Brain microvascular endothelial cell (primary cell): ENCODE results near the gene ZNF549.

Source experiments
- DNase-seq: peaks from one replicate; pipeline ENCODE4 v3.0.0-alpha.2; 2020
- H3K27ac ChIP-seq: fragments of 250-450 bp; sonication (Bioruptor Pico); 2 replicates; pipeline ENCODE4 v1.5.1; 2020; ENCODE audit warnings: mild to moderate bottlenecking, moderate library complexity
- H3K27me3 ChIP-seq: fragments of 250-450 bp; sonication (Bioruptor Pico); replicated peaks from 2 replicates; pipeline ENCODE4 v1.5.1; 2020; ENCODE audit warnings: mild to moderate bottlenecking
- H3K36me3 ChIP-seq: fragments of 250-450 bp; sonication (Bioruptor Pico); replicated peaks from 2 replicates; pipeline ENCODE4 v1.5.1; 2020; ENCODE audit warnings: mild to moderate bottlenecking
- H3K4me3 ChIP-seq: 2 replicates; pipeline ENCODE4 v1.5.1; 2011; ENCODE audit warnings: low read depth, mild to moderate bottlenecking, control low read depth, low read length, moderate library complexity
- in situ Hi-C: cut with HindIII; loops from 2 replicates; pipeline ENCODE4 v1.10.0; 2017; ENCODE audit warnings: low sequenced_read_pairs, low pct_ligation_motif_present
- TF ChIP-seq, protein P1 (sequence below): IDR thresholded peaks from 2 replicates; pipeline ENCODE4 v1.5.1; 2011; ENCODE audit warnings: low read depth, mild to moderate bottlenecking, moderate library complexity, low read length, control low read depth, inconsistent platforms; ENCODE audit errors: missing control alignments

The ZNF549 gene

DNA sequence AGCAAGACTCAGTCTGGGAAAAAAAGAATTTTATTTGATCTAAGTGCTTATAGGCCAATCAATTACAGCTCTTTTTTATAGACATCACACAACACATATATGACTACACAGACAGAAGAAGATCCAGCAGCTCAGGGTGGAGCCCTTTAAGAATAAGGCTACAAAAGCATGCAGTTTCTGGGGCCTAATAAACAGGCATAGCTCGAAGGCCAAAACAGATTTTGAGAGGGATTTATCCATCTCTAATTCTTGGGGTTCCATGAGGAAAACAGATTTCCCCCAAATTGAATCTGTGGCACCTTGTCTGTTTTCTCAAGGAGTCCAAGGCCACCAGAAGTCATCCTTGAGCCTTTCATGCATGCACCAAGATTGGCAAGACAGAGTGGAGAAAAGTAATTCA is 36.4 kb downstream of the ZNF549 start:
- Histone ChIP-seq H3K27ac (no peak overlapping the region), H3K4me3 (no peak overlapping the region), H3K36me3 (no peaks in the 10 kb centered on the region), H3K27me3 (no peaks in the 10 kb centered on the region)
- in situ Hi-C loops: no loop called here
- TF ChIP-seq, protein P1, sequence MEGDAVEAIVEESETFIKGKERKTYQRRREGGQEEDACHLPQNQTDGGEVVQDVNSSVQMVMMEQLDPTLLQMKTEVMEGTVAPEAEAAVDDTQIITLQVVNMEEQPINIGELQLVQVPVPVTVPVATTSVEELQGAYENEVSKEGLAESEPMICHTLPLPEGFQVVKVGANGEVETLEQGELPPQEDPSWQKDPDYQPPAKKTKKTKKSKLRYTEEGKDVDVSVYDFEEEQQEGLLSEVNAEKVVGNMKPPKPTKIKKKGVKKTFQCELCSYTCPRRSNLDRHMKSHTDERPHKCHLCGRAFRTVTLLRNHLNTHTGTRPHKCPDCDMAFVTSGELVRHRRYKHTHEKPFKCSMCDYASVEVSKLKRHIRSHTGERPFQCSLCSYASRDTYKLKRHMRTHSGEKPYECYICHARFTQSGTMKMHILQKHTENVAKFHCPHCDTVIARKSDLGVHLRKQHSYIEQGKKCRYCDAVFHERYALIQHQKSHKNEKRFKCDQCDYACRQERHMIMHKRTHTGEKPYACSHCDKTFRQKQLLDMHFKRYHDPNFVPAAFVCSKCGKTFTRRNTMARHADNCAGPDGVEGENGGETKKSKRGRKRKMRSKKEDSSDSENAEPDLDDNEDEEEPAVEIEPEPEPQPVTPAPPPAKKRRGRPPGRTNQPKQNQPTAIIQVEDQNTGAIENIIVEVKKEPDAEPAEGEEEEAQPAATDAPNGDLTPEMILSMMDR: no peak
- no peak for DNase-seq

DNA sequence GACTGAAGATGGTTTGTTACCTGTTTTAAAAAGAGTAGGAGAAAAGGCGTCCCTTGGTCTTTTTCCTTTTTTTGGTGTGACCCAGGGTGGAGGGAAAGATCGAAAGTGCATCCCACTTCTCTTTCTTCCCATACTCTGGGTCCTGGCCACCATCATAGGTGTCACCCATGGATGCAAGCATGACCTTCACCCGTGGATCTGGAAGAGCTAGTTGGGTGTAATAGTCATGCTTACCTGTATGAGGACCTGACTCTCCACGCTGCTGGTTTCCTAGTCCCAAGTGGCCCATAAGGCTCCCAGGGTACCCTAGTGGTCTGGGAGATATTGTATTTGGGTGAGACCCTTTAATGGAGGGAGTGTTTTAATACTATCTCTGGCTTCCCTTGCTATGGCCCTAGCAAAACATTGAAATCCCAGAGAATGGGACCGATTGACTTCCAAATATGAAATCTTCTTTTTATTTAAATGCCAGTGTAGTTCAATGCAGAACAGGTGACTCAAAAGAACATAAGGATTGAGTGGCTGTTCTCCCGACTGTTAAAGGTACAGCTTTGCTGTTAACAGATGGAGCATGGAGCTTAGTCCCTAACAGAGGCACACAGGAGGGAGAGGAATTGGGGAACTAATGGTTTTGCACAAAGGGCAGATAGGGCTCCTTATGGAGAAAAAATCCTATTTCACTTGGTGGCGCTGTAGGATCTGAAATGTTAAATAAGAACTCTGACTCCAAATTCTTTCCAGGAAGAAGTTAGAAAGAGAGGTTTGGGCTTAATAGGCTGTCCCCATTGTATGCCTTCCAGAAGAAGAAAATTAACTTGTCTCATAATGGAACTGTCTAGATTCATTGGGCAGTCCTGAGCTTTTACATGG is 39.5 kb downstream of the ZNF549 start:
- Histone ChIP-seq H3K4me3 (no peak overlapping the region), H3K36me3 (peaks cover 8% of the 10 kb centered on the region), H3K27ac (no peak overlapping the region), H3K27me3 (no peaks in the 10 kb centered on the region)
- in situ Hi-C loops: no loop called here
- TF ChIP-seq, protein P1: no peak
- DNase-seq: no peak

DNA sequence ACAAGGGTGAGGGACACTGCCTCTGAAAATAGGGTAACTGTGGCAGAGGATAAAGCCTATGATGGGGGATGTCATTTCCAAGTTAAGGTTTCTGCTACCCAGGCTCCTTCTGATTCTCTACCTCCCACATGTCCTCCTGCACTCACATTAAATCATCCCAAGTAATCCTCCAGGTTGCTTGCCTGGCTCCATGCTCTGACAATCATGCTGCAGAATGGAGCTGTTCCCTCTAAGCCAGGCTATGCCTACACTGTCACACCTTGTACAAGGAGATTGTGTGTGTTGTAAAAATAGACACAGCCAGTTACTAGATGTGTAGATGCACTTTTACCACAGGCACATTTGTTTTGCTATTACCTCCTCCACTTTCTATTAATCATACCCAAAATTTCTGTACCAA is 43.6 kb downstream of the ZNF549 start:
- in situ Hi-C loops: no loop called here
- TF ChIP-seq, protein P1: no peak
- Histone ChIP-seq H3K27me3 (no peaks in the 10 kb centered on the region), H3K36me3 (peaks cover 48% of the 10 kb centered on the region), H3K27ac (no peak overlapping the region), H3K4me3 (no peak overlapping the region)
- DNase-seq: no peak

DNA sequence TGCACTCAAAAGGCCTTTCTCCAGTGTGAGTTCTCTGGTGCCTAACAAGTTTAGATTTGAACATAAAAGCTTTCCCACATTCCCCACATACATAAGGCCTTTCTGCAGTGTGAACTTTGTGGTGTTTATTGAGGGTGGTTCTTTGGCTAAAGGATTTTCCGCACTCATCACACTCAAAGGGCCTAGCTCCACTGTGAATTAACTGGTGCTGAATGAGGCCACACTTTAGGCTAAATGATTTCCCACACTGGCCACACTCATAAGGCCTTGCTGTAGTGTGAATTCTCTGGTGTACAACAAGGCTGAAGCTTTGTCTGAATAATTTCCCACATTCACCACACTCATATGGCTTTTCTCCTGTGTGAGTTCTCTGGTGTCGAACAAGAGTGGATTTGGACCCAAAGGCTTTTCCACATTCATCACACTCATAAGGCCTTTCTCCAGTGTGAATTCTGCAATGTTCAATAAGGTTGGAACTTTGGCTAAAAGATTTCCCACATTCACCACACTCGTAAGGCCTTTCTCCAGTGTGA is 45.3 kb downstream of the ZNF549 start:
- peaks cover 59% of the 10 kb centered on the region for H3K36me3 ChIP-seq
- H3K27ac ChIP-seq: no peak overlapping the region
- H3K4me3 ChIP-seq: no peak overlapping the region
- TF ChIP-seq, protein P1: no peak
- no peak for DNase-seq
- in situ Hi-C loops: no loop called here
- H3K27me3 ChIP-seq: no peaks in the 10 kb centered on the region

DNA sequence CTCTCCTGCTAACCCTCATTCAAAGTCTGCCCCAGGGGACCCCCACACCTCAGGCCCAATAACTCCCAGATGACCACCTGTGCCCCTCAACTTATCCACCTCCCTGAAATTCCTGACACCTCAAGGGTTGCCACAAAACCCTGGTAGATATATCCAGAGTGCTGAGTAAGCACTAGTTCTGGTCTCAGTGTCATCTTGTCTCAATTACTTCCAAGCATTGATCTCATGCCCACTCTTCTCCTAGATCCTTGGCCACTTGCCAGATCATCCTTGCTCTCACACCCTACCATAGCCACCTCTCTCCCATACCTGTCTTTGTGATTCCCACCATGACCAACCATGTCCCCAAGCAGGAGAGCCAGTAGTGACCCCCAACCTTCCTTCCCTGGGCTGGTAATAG is 49.5 kb downstream of the ZNF549 start:
- no peaks in the 10 kb centered on the region for H3K27me3 ChIP-seq
- peaks cover 52% of the 10 kb centered on the region for H3K36me3 ChIP-seq
- TF ChIP-seq, protein P1: no peak
- in situ Hi-C loops: no loop called here
- no peak overlapping the region for H3K27ac ChIP-seq
- no peak overlapping the region for H3K4me3 ChIP-seq
- no peak for DNase-seq
